HEK293 (cell line): ENCODE data around the gene TMEM131L.
A peak's percentile ranks its signal among the peaks of the same experiment; 100 is the strongest.

Experiments used
- CTCF ChIA-PET: fragments of 350-600 bp; formaldehyde crosslinking; extraction: SDS; loops from one replicate; lab custom pipeline; 2021; ENCODE audit warnings: antibody characterized with exemption; lab: Yijun Ruan, JAX
- POLR2A ChIA-PET: fragments of 300-600 bp; formaldehyde crosslinking; extraction: SDS; loops from one replicate; lab custom pipeline; 2020; ENCODE audit warnings: antibody characterized with exemption, inconsistent platforms; lab: Yijun Ruan, JAX
- H3K27ac ChIP-seq: fragments of 200-500 bp; sonication (Bioruptor generic); 2 replicates; pipeline ENCODE4 v1.5.1; 2014; ENCODE audit warnings: low read depth, low read length, control low read depth, inconsistent platforms; ENCODE audit errors: extremely low read depth
- H3K36me3 ChIP-seq, 2 experiments: fragments of 200-500 bp in 1 of 2; sonication (Bioruptor generic) in 1 of 2; 1 replicate in 1 of 2; 2 replicates in 1 of 2; pipeline ENCODE4 v1.5.1; 2014 to 2017; ENCODE audit warnings: inconsistent platforms in 2 of 2, low read length in 2 of 2; ENCODE audit not compliant: control insufficient read depth in 2 of 2, insufficient read depth in 1 of 2
- H3K4me1 ChIP-seq: fragments of 200-500 bp; sonication (Bioruptor generic); 2 replicates; pipeline ENCODE4 v1.5.1; 2014; ENCODE audit warnings: mild to moderate bottlenecking, low read length, inconsistent platforms; ENCODE audit not compliant: control insufficient read depth, insufficient read depth
- H3K4me3 ChIP-seq: 2 replicates; pipeline ENCODE4 v1.5.1; 2011; ENCODE audit warnings: low read depth, mild to moderate bottlenecking, control low read depth, low read length, moderate library complexity
- H3K9me3 ChIP-seq: fragments of 200-500 bp; sonication (Bioruptor generic); 2 replicates; pipeline ENCODE4 v1.5.1; 2014; ENCODE audit warnings: low read depth, low read length, inconsistent platforms; ENCODE audit not compliant: control insufficient read depth, insufficient read depth
- AEBP2 ChIP-seq: fragments of 450-650 bp; formaldehyde crosslinking; IDR thresholded peaks from 2 replicates; pipeline ENCODE4 v1.5.1; 2016; ENCODE audit warnings: missing biosample characterization, missing genetic modification characterization, borderline replicate concordance
- KLF10 ChIP-seq: fragments of 450-650 bp; IDR thresholded peaks from 2 replicates; pipeline ENCODE4 v1.5.1; 2018; ENCODE audit warnings: missing biosample characterization, mild to moderate bottlenecking, missing genetic modification characterization
- SALL2 ChIP-seq: fragments of 450-650 bp; formaldehyde crosslinking; IDR thresholded peaks from 2 replicates; pipeline ENCODE4 v1.5.0; 2017; ENCODE audit warnings: missing biosample characterization, mild to moderate bottlenecking, missing genetic modification characterization, borderline replicate concordance
- SP2 ChIP-seq: fragments of 450-650 bp; formaldehyde crosslinking; IDR thresholded peaks from 2 replicates; pipeline ENCODE4 v1.5.1; 2016; ENCODE audit warnings: missing biosample characterization, missing genetic modification characterization
- YY1 ChIP-seq: fragments of 450-650 bp; formaldehyde crosslinking; IDR thresholded peaks from 2 replicates; pipeline ENCODE4 v1.5.1; 2018; ENCODE audit warnings: missing biosample characterization, missing genetic modification characterization
- ZBTB1 ChIP-seq: fragments of 450-650 bp; formaldehyde crosslinking; IDR thresholded peaks from 2 replicates; pipeline ENCODE4 v1.5.1; 2016; ENCODE audit warnings: missing biosample characterization, missing genetic modification characterization
- ZBTB20 ChIP-seq: fragments of 450-650 bp; formaldehyde crosslinking; IDR thresholded peaks from 2 replicates; pipeline ENCODE4 v1.5.1; 2016; ENCODE audit warnings: missing biosample characterization, missing genetic modification characterization
- ZBTB21 ChIP-seq: fragments of 450-650 bp; formaldehyde crosslinking; IDR thresholded peaks from 2 replicates; pipeline ENCODE4 v1.5.1; 2017; ENCODE audit warnings: missing biosample characterization, missing genetic modification characterization
- ZFP3 ChIP-seq: fragments of 450-650 bp; formaldehyde crosslinking; IDR thresholded peaks from 2 replicates; pipeline ENCODE4 v1.5.1; 2016; ENCODE audit warnings: low read depth, missing biosample characterization, missing genetic modification characterization
- ZNF112 ChIP-seq: fragments of 450-650 bp; formaldehyde crosslinking; IDR thresholded peaks from 2 replicates; pipeline ENCODE4 v1.5.0; 2017; ENCODE audit warnings: missing biosample characterization, missing genetic modification characterization
- ZNF19 ChIP-seq: fragments of 450-650 bp; formaldehyde crosslinking; IDR thresholded peaks from 2 replicates; pipeline ENCODE4; 2016; ENCODE audit warnings: missing biosample characterization, missing genetic modification characterization, low read depth
- ZNF2 ChIP-seq: fragments of 450-650 bp; formaldehyde crosslinking; IDR thresholded peaks from 2 replicates; pipeline ENCODE4 v1.5.1; 2016; ENCODE audit warnings: missing biosample characterization, missing genetic modification characterization
- ZNF211 ChIP-seq: fragments of 450-650 bp; formaldehyde crosslinking; IDR thresholded peaks from 2 replicates; pipeline ENCODE4 v1.5.1; 2016; ENCODE audit warnings: low read depth, missing biosample characterization, missing genetic modification characterization
- ZNF488 ChIP-seq: fragments of 450-650 bp; formaldehyde crosslinking; IDR thresholded peaks from 2 replicates; pipeline ENCODE4 v1.5.1; 2016; ENCODE audit warnings: missing biosample characterization, missing genetic modification characterization
- ZNF510 ChIP-seq: fragments of 450-650 bp; formaldehyde crosslinking; IDR thresholded peaks from 2 replicates; pipeline ENCODE4 v1.5.1; 2018; ENCODE audit warnings: mild to moderate bottlenecking, missing genetic modification characterization, missing biosample characterization; ENCODE audit not compliant: insufficient replicate concordance
- ZNF514 ChIP-seq: fragments of 450-650 bp; formaldehyde crosslinking; IDR thresholded peaks from 2 replicates; pipeline ENCODE4 v1.5.1; 2016; ENCODE audit warnings: missing biosample characterization, missing genetic modification characterization
- ZNF571 ChIP-seq: fragments of 450-650 bp; formaldehyde crosslinking; IDR thresholded peaks from 2 replicates; pipeline ENCODE4 v1.5.0; 2017; ENCODE audit warnings: missing biosample characterization, missing genetic modification characterization
- ZNF654 ChIP-seq: fragments of 450-650 bp; formaldehyde crosslinking; IDR thresholded peaks from 2 replicates; pipeline ENCODE4 v1.5.1; 2016; ENCODE audit warnings: low read depth, missing biosample characterization, missing genetic modification characterization
- ZNF660 ChIP-seq: fragments of 450-650 bp; IDR thresholded peaks from 2 replicates; pipeline ENCODE4 v1.5.1; 2018; ENCODE audit warnings: missing biosample characterization, mild to moderate bottlenecking, missing genetic modification characterization
- ZNF701 ChIP-seq: fragments of 450-650 bp; formaldehyde crosslinking; IDR thresholded peaks from 2 replicates; pipeline ENCODE4 v1.5.1; 2016; ENCODE audit warnings: missing biosample characterization, missing genetic modification characterization
- ZNF76 ChIP-seq: fragments of 450-650 bp; formaldehyde crosslinking; IDR thresholded peaks from 2 replicates; pipeline ENCODE4; 2016; ENCODE audit warnings: low read depth, missing biosample characterization, missing genetic modification characterization, borderline replicate concordance
- ZNF837 ChIP-seq: fragments of 450-650 bp; formaldehyde crosslinking; IDR thresholded peaks from 2 replicates; pipeline ENCODE4 v1.5.1; 2016; ENCODE audit warnings: missing biosample characterization, missing genetic modification characterization
- ZXDB ChIP-seq: fragments of 450-650 bp; formaldehyde crosslinking; IDR thresholded peaks from 2 replicates; pipeline ENCODE4 v1.5.1; 2016; ENCODE audit warnings: missing biosample characterization, missing genetic modification characterization
- TF ChIP-seq, protein P1 (sequence below): fragments of 450-650 bp; formaldehyde crosslinking; IDR thresholded peaks from 2 replicates; pipeline ENCODE4 v1.5.0; 2017; ENCODE audit warnings: missing biosample characterization, missing genetic modification characterization, borderline replicate concordance
- TF ChIP-seq, protein P2 (sequence below): fragments of 450-650 bp; formaldehyde crosslinking; IDR thresholded peaks from 2 replicates; pipeline ENCODE4 v1.5.1; 2017; ENCODE audit warnings: missing biosample characterization, missing genetic modification characterization

TMEM131L gene

DNA sequence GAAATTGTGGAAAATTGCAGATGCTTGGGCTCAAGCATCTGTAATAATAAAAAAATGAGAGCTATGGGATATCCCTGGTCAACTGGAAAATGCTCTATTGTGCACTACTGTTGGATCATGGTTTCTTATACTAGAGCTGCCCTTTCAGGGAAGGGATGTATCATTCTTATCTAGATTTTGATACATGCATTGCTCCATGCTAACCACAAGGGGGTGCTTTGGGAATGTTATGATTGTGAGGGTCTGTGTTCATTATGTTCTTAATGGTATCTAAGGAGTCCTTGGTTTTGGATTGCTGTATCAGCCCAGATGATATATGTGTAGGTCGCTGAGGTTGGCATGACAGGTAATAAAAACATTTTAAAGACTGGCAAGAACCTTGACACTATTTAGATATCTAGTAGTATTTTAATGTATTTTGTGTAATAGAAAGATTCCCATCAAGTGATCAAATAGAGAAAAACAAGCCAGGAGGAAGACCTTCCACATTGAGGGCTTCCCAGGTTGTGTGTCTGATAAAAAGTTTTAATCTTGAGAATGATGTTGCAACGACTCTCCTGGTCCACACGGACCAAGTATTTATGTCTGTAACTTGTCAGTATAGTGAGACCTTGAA, 168.7 kb downstream of the TMEM131L start:
- Histone ChIP-seq H3K27ac (no peak overlapping the region), H3K4me3 (no peak overlapping the region), H3K36me3 (peaks cover 0 to 64% of the 10 kb centered on the region in 2 experiments; a peak in 1 of 3 replicates), H3K9me3 (no peaks in the 10 kb centered on the region), H3K4me1 (no peaks in the 10 kb centered on the region)
- ChIA-PET CTCF (interaction anchor here (0.7 to 2.6 kb wide), 10 partner anchors 9 to 289 kb away, joined by 3 to 13 read pairs (median 4); no protein-coding TSS in a partner anchor), POLR2A (no interaction called here)
- TF ChIP-seq SP2 (tag by site-specific recombination) (no peak), ZNF654 (tag by site-specific recombination) (peak; percentile 34), ZNF2 (peak; percentile 90), ZBTB21 (tag by site-specific recombination) (no peak)

DNA sequence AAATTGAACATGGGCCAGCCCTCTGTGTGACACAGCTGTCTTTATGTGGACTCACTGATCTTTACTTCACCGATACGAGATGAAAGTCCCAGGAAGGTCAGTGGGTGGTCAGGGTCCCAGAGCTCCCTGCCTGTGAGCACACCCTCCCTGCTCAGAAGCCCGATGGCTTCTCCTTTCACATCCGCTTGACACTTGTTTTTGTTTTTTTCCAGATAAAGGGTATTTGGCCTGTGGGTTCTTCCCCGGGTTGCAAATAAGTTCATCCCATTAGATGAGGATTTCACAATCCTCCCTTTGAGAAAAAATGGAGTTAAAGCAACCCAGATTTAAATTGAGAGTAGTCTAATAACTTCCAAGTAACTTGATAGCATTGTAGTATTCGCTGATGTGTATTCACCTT, 169.7 kb downstream of the TMEM131L start:
- no peak overlapping the region for H3K27ac ChIP-seq
- H3K9me3 ChIP-seq: no peaks in the 10 kb centered on the region
- H3K4me3 ChIP-seq: no peak overlapping the region
- H3K36me3 ChIP-seq: peaks cover 0 to 54% of the 10 kb centered on the region in 2 experiments; a peak in 1 of 3 replicates
- TF ChIP-seq KLF10 (tag by site-specific recombination): no peak
- no peak for TF ChIP-seq ZNF654 (tag by site-specific recombination)
- TF ChIP-seq, protein P1, sequence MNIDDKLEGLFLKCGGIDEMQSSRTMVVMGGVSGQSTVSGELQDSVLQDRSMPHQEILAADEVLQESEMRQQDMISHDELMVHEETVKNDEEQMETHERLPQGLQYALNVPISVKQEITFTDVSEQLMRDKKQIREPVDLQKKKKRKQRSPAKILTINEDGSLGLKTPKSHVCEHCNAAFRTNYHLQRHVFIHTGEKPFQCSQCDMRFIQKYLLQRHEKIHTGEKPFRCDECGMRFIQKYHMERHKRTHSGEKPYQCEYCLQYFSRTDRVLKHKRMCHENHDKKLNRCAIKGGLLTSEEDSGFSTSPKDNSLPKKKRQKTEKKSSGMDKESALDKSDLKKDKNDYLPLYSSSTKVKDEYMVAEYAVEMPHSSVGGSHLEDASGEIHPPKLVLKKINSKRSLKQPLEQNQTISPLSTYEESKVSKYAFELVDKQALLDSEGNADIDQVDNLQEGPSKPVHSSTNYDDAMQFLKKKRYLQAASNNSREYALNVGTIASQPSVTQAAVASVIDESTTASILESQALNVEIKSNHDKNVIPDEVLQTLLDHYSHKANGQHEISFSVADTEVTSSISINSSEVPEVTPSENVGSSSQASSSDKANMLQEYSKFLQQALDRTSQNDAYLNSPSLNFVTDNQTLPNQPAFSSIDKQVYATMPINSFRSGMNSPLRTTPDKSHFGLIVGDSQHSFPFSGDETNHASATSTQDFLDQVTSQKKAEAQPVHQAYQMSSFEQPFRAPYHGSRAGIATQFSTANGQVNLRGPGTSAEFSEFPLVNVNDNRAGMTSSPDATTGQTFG: no peak
- no peak for TF ChIP-seq ZNF701 (tag by site-specific recombination)
- TF ChIP-seq, all 188 proteins: peak for 0
- no peaks in the 10 kb centered on the region for H3K4me1 ChIP-seq
- ChIA-PET POLR2A (no interaction called here), CTCF (interaction anchor here (0.6 to 2.3 kb wide), 5 partner anchors 12 to 179 kb away, joined by 3 to 8 read pairs (median 3); no protein-coding TSS in a partner anchor)

GRCh38 chr4:153637201-153637600, 171.0 kb downstream of the TMEM131L start:
- Histone ChIP-seq H3K9me3 (no peaks in the 10 kb centered on the region), H3K36me3 (peaks cover 0 to 42% of the 10 kb centered on the region in 2 experiments; a peak in 1 of 3 replicates), H3K27ac (no peak overlapping the region), H3K4me1 (no peaks in the 10 kb centered on the region), H3K4me3 (no peak overlapping the region)
- ChIA-PET CTCF (no interaction called here), POLR2A (no interaction called here)
- TF ChIP-seq ZNF571 (no peak), SALL2 (tag by site-specific recombination) (no peak), ZNF211 (tag by site-specific recombination) (no peak), YY1 (tag by site-specific recombination) (no peak), ZNF488 (tag by site-specific recombination) (no peak), ZNF112 (tag by site-specific recombination) (no peak), ZXDB (tag by site-specific recombination) (no peak), ZNF837 (no peak), ZNF19 (no peak), ZNF510 (tag by site-specific recombination) (no peak), ZNF514 (tag by site-specific recombination) (no peak), AEBP2 (tag by site-specific recombination) (no peak), ZNF660 (tag by site-specific recombination) (no peak), ZFP3 (no peak), ZBTB20 (no peak), ZBTB1 (tag by site-specific recombination) (no peak), ZNF76 (tag by site-specific recombination) (no peak)
- TF ChIP-seq, protein P2, sequence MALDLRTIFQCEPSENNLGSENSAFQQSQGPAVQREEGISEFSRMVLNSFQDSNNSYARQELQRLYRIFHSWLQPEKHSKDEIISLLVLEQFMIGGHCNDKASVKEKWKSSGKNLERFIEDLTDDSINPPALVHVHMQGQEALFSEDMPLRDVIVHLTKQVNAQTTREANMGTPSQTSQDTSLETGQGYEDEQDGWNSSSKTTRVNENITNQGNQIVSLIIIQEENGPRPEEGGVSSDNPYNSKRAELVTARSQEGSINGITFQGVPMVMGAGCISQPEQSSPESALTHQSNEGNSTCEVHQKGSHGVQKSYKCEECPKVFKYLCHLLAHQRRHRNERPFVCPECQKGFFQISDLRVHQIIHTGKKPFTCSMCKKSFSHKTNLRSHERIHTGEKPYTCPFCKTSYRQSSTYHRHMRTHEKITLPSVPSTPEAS (tag by site-specific recombination): no peak
